ENCODE results near the gene DDX10.

The DDX10 gene

GRCh38 chr11:108929241-108929640 lies 264.4 kb downstream of the DDX10 start:
- Histone ChIP-seq H3K27me3 (ENCODE audit: insufficient read depth, poor library complexity, severe bottlenecking) (no peaks in the 10 kb centered on the region), H3K27ac (replicated peaks) (no peak overlapping the region), H3K4me3 (replicated peaks; ENCODE audit: insufficient read depth, low read length) (no peak overlapping the region)
- TF ChIP-seq GABPA (IDR thresholded peaks at IDR 0.05; ENCODE audit: low read depth) = no peak
- no peak for TF ChIP-seq SPI1 (IDR thresholded peaks at IDR 0.05; ENCODE audit: borderline replicate concordance, low read depth)
- TF ChIP-seq POLR2AphosphoS5 (IDR thresholded peaks at IDR 0.05; ENCODE audit: low read depth) = no peak
- TF ChIP-seq, protein P1, sequence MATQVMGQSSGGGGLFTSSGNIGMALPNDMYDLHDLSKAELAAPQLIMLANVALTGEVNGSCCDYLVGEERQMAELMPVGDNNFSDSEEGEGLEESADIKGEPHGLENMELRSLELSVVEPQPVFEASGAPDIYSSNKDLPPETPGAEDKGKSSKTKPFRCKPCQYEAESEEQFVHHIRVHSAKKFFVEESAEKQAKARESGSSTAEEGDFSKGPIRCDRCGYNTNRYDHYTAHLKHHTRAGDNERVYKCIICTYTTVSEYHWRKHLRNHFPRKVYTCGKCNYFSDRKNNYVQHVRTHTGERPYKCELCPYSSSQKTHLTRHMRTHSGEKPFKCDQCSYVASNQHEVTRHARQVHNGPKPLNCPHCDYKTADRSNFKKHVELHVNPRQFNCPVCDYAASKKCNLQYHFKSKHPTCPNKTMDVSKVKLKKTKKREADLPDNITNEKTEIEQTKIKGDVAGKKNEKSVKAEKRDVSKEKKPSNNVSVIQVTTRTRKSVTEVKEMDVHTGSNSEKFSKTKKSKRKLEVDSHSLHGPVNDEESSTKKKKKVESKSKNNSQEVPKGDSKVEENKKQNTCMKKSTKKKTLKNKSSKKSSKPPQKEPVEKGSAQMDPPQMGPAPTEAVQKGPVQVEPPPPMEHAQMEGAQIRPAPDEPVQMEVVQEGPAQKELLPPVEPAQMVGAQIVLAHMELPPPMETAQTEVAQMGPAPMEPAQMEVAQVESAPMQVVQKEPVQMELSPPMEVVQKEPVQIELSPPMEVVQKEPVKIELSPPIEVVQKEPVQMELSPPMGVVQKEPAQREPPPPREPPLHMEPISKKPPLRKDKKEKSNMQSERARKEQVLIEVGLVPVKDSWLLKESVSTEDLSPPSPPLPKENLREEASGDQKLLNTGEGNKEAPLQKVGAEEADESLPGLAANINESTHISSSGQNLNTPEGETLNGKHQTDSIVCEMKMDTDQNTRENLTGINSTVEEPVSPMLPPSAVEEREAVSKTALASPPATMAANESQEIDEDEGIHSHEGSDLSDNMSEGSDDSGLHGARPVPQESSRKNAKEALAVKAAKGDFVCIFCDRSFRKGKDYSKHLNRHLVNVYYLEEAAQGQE (IDR thresholded peaks at IDR 0.05; ENCODE audit: insufficient replicate concordance, low read depth) = no peak
- no peak for TF ChIP-seq CTCF (IDR thresholded peaks at IDR 0.05; ENCODE audit: insufficient read depth, low read length)
- DNase-seq (ENCODE audit: low read depth in 1 of 2, low spot score in 1 of 2) = no peak

DNA sequence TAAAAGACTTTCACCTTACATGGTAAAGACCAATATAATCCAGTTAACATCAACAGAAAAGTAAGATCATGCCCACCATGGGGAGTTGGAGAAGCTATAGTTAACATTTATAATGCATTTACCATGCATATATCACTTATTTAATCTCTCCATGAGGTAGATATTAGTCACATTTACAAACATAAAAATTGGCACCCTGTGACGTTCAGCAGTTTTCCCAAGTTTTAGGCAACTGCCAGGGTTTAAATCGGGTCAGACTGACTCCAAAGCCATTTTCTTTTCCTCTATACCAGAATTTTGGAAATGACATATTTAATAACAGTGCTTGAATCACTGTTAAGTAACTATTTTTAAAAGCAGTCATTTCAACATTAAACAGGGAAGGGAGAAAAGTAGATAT lies 266.3 kb downstream of the DDX10 start:
- Histone ChIP-seq H3K27ac (replicated peaks) (no peak overlapping the region), H3K4me3 (replicated peaks; ENCODE audit: insufficient read depth, low read length) (no peak overlapping the region), H3K27me3 (ENCODE audit: insufficient read depth, poor library complexity, severe bottlenecking) (no peaks in the 10 kb centered on the region)
- no peak for TF ChIP-seq GABPA (IDR thresholded peaks at IDR 0.05; ENCODE audit: low read depth)
- no peak for TF ChIP-seq POLR2AphosphoS5 (IDR thresholded peaks at IDR 0.05; ENCODE audit: low read depth)
- TF ChIP-seq SPI1 (IDR thresholded peaks at IDR 0.05; ENCODE audit: borderline replicate concordance, low read depth) = no peak
- no peak for DNase-seq (ENCODE audit: low read depth in 1 of 2, low spot score in 1 of 2)

DNA sequence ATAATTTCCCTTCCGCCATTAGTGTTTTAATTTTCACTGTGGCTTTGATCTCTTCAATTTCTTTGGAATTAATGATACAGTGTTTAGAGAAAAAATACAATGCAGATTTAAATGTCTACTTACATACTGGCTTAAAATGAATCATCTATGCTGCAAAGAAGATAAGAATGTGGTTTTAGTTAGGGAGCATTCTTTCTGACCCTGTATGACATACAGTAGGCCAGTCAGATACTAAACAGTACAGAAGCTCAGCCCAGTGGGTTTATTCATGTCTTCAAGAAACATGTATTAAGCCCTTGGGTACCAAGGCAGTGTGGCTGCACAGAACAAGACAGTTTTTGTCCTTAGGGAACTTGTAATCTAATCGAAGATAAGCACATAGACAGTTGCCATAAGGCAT lies 268.8 kb downstream of the DDX10 start:
- no peak for DNase-seq (ENCODE audit: low read depth in 1 of 2, low spot score in 1 of 2)
- TF ChIP-seq, protein P1 (IDR thresholded peaks at IDR 0.05; ENCODE audit: insufficient replicate concordance, low read depth) = no peak
- TF ChIP-seq POLR2AphosphoS5 (IDR thresholded peaks at IDR 0.05; ENCODE audit: low read depth) (no peak), GABPA (IDR thresholded peaks at IDR 0.05; ENCODE audit: low read depth) (no peak)
- no peaks in the 10 kb centered on the region for H3K27me3 ChIP-seq (ENCODE audit: insufficient read depth, poor library complexity, severe bottlenecking)

GRCh38 chr11:108934289-108934688 lies 269.4 kb downstream of the DDX10 start:
- TF ChIP-seq GABPA (IDR thresholded peaks at IDR 0.05; ENCODE audit: low read depth) (no peak), CTCF (IDR thresholded peaks at IDR 0.05; ENCODE audit: insufficient read depth, low read length) (no peak)
- Histone ChIP-seq H3K4me3 (replicated peaks; ENCODE audit: insufficient read depth, low read length) (no peak overlapping the region), H3K27ac (replicated peaks) (no peak overlapping the region), H3K27me3 (ENCODE audit: insufficient read depth, poor library complexity, severe bottlenecking) (no peaks in the 10 kb centered on the region)
- no peak for DNase-seq (ENCODE audit: low read depth in 1 of 2, low spot score in 1 of 2)

More for the DNA sequence above, 268.8 kb downstream of the DDX10 start:
- Histone ChIP-seq H3K4me3 (replicated peaks; ENCODE audit: insufficient read depth, low read length) (no peak overlapping the region), H3K27ac (replicated peaks) (no peak overlapping the region)

DNA sequence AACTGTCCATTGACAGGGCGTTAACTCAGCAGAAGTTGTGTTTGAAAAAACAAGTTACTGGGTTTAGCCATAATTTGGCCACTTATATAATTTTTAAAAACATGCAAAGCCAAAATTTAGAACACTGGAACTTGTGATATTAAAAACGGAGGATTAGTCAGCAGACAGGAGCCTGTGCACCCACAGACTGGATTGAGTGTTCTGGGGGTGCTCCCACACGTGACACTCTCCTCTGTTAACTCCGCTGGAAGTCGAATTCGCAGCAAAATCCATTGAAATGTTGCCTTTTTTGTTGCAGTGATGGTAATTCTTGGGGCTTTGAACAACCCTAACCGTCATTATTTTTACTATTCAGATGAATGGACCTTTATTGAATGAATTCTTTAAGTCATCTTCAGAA lies 269.8 kb downstream of the DDX10 start:
- Histone ChIP-seq H3K4me3 (replicated peaks; ENCODE audit: insufficient read depth, low read length) (no peak overlapping the region), H3K27me3 (ENCODE audit: insufficient read depth, poor library complexity, severe bottlenecking) (no peaks in the 10 kb centered on the region), H3K27ac (replicated peaks) (no peak overlapping the region)
- no peak for TF ChIP-seq POLR2AphosphoS5 (IDR thresholded peaks at IDR 0.05; ENCODE audit: low read depth)
- no peak for TF ChIP-seq CTCF (IDR thresholded peaks at IDR 0.05; ENCODE audit: insufficient read depth, low read length)
- TF ChIP-seq, protein P1 (IDR thresholded peaks at IDR 0.05; ENCODE audit: insufficient replicate concordance, low read depth) = no peak
- no peak for TF ChIP-seq SPI1 (IDR thresholded peaks at IDR 0.05; ENCODE audit: borderline replicate concordance, low read depth)
- no peak for TF ChIP-seq GABPA (IDR thresholded peaks at IDR 0.05; ENCODE audit: low read depth)
- no peak for DNase-seq (ENCODE audit: low read depth in 1 of 2, low spot score in 1 of 2)

Data from HL-60 (cell line).